ENCODE measurements around the gene KIF5C.

DNA sequence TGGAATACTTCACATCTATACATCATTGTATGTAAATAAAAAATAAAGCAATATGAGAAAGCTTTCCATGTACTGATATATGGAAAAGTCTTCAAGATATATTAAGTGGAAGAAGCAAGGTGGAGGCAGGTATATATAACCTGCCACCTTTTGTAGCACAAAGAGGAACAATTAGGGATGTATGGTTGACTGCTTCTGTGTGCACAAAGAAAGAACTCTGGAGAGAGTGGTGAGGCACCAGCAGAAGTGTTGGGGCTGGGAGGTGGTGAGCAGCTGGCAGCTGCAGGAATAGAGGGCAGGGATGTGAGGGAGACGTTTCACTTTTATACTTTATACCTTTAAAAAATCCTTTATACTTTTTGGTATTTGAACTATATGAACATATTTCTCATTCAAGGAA is 26.1 kb downstream of the KIF5C start:
- TF ChIP-seq POLR2A (IDR thresholded peaks at IDR 0.05) (no peak), EP300 (IDR thresholded peaks at IDR 0.05) (no peak)
- TF ChIP-seq, protein P1, sequence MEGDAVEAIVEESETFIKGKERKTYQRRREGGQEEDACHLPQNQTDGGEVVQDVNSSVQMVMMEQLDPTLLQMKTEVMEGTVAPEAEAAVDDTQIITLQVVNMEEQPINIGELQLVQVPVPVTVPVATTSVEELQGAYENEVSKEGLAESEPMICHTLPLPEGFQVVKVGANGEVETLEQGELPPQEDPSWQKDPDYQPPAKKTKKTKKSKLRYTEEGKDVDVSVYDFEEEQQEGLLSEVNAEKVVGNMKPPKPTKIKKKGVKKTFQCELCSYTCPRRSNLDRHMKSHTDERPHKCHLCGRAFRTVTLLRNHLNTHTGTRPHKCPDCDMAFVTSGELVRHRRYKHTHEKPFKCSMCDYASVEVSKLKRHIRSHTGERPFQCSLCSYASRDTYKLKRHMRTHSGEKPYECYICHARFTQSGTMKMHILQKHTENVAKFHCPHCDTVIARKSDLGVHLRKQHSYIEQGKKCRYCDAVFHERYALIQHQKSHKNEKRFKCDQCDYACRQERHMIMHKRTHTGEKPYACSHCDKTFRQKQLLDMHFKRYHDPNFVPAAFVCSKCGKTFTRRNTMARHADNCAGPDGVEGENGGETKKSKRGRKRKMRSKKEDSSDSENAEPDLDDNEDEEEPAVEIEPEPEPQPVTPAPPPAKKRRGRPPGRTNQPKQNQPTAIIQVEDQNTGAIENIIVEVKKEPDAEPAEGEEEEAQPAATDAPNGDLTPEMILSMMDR (IDR thresholded peaks at IDR 0.05), result no peak

Measured in stomach (tissue), 4 donors.